ENCODE data around the gene RRM1. TPM values are rescaled to one million over a fixed set of nuclear protein-coding genes. Genes with fewer than 3 reads are reported as not detected.

RRM1 gene
- total and polyA plus RNA-seq, 2 experiments from 2014 or later, result 41.0 to 44.6 TPM

- DNase-seq (ENCODE audit: low read depth in 1 of 2, low spot score in 1 of 2), result no peak
- Histone ChIP-seq H3K4me3 (no peak overlapping the region), H3K27ac (no peak overlapping the region), H3K27me3 (no peaks in the 10 kb centered on the region), H3K36me3 (peaks cover 9% of the 10 kb centered on the region), H3K4me1 (ENCODE audit: low read depth) (no peaks in the 10 kb centered on the region), H3K9me3 (ENCODE audit: low read depth) (no peaks in the 10 kb centered on the region)
- TF ChIP-seq CTCF (IDR thresholded peaks at IDR 0.05; ENCODE audit: low read depth, low read length), result no peak
Measured at GRCh38 chr11:4064278-4064955, 30.2 kb upstream of the RRM1 start.

- Histone ChIP-seq H3K27ac (no peak overlapping the region), H3K9me3 (ENCODE audit: low read depth) (no peaks in the 10 kb centered on the region), H3K4me3 (no peak overlapping the region), H3K27me3 (no peaks in the 10 kb centered on the region), H3K36me3 (peaks cover 6% of the 10 kb centered on the region), H3K4me1 (ENCODE audit: low read depth) (no peaks in the 10 kb centered on the region)
- TF ChIP-seq CTCF (IDR thresholded peaks at IDR 0.05; ENCODE audit: low read depth, low read length), result no peak
- no peak for DNase-seq (ENCODE audit: low read depth in 1 of 2, low spot score in 1 of 2)
Measured at GRCh38 chr11:4065086-4065485, 29.5 kb upstream of the RRM1 start.

GRCh38 chr11:4065601-4066377, 28.8 kb upstream of the RRM1 start:
- no peak for TF ChIP-seq CTCF (IDR thresholded peaks at IDR 0.05; ENCODE audit: low read depth, low read length)
- H3K9me3 ChIP-seq (ENCODE audit: low read depth), result no peaks in the 10 kb centered on the region
- no peak overlapping the region for H3K4me3 ChIP-seq
- H3K4me1 ChIP-seq (ENCODE audit: low read depth), result no peaks in the 10 kb centered on the region
- peaks cover 5% of the 10 kb centered on the region for H3K36me3 ChIP-seq
- no peak for DNase-seq (ENCODE audit: low read depth in 1 of 2, low spot score in 1 of 2)
- no peaks in the 10 kb centered on the region for H3K27me3 ChIP-seq
- no peak overlapping the region for H3K27ac ChIP-seq

GRCh38 chr11:4066910-4067309, 27.7 kb upstream of the RRM1 start:
- Histone ChIP-seq H3K4me1 (ENCODE audit: low read depth) (peaks cover 4% of the 10 kb centered on the region), H3K9me3 (ENCODE audit: low read depth) (no peaks in the 10 kb centered on the region), H3K4me3 (no peak overlapping the region), H3K36me3 (no peaks in the 10 kb centered on the region), H3K27ac (no peak overlapping the region), H3K27me3 (no peaks in the 10 kb centered on the region)
- no peak for DNase-seq (ENCODE audit: low read depth in 1 of 2, low spot score in 1 of 2)
- TF ChIP-seq CTCF (IDR thresholded peaks at IDR 0.05; ENCODE audit: low read depth, low read length), result no peak

- H3K4me3 ChIP-seq, result no peak overlapping the region
- peaks cover 10% of the 10 kb centered on the region for H3K27me3 ChIP-seq
- no peaks in the 10 kb centered on the region for H3K9me3 ChIP-seq (ENCODE audit: low read depth)
- peaks cover 8% of the 10 kb centered on the region for H3K4me1 ChIP-seq (ENCODE audit: low read depth)
- H3K36me3 ChIP-seq, result no peaks in the 10 kb centered on the region
- no peak for TF ChIP-seq CTCF (IDR thresholded peaks at IDR 0.05; ENCODE audit: low read depth, low read length)
- DNase-seq (ENCODE audit: low read depth in 1 of 2, low spot score in 1 of 2), result peak in 1 of 2 donors; percentile 59
- H3K27ac ChIP-seq, result no peak overlapping the region
Measured at GRCh38 chr11:4068962-4069361, 25.6 kb upstream of the RRM1 start.
